Fibroblast of villous mesenchyme (primary cell): Measurements from ENCODE around the gene GRM7. TPM values are rescaled to one million over a fixed set of nuclear protein-coding genes. Genes with fewer than 3 reads are reported as not detected.

Experiments
- DNase-seq: peaks from one replicate; pipeline ENCODE4 v3.0.0-alpha.2; 2010; ENCODE audit warnings: low read depth
- H3K4me3 ChIP-seq: 2 replicates; pipeline ENCODE4 v1.5.1; 2011; ENCODE audit warnings: low read depth, mild to moderate bottlenecking, low read length
- total RNA-seq: library from RNA; depleted of rRNA; stranded (reverse); fragments of >200 nt; gene quantifications from 2 replicates; pipeline ENCODE4 v1.2.3, GENCODE V29; 2012
- TF ChIP-seq, protein P1 (sequence below): IDR thresholded peaks from 2 replicates; pipeline ENCODE4 v1.5.1; 2012; ENCODE audit warnings: low read depth, mild to moderate bottlenecking, low read length; ENCODE audit not compliant: insufficient read depth

The GRM7 gene
- total RNA-seq, 1 donor: not detected

GRCh38 chr3:7265736-7266135 lies 404.8 kb downstream of the GRM7 start:
- H3K4me3 ChIP-seq: no peak overlapping the region
- DNase-seq: no peak
- TF ChIP-seq, protein P1, sequence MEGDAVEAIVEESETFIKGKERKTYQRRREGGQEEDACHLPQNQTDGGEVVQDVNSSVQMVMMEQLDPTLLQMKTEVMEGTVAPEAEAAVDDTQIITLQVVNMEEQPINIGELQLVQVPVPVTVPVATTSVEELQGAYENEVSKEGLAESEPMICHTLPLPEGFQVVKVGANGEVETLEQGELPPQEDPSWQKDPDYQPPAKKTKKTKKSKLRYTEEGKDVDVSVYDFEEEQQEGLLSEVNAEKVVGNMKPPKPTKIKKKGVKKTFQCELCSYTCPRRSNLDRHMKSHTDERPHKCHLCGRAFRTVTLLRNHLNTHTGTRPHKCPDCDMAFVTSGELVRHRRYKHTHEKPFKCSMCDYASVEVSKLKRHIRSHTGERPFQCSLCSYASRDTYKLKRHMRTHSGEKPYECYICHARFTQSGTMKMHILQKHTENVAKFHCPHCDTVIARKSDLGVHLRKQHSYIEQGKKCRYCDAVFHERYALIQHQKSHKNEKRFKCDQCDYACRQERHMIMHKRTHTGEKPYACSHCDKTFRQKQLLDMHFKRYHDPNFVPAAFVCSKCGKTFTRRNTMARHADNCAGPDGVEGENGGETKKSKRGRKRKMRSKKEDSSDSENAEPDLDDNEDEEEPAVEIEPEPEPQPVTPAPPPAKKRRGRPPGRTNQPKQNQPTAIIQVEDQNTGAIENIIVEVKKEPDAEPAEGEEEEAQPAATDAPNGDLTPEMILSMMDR: no peak

GRCh38 chr3:7266551-7266950 lies 405.6 kb downstream of the GRM7 start:
- no peak overlapping the region for H3K4me3 ChIP-seq
- DNase-seq: no peak
- TF ChIP-seq, protein P1: no peak

DNA sequence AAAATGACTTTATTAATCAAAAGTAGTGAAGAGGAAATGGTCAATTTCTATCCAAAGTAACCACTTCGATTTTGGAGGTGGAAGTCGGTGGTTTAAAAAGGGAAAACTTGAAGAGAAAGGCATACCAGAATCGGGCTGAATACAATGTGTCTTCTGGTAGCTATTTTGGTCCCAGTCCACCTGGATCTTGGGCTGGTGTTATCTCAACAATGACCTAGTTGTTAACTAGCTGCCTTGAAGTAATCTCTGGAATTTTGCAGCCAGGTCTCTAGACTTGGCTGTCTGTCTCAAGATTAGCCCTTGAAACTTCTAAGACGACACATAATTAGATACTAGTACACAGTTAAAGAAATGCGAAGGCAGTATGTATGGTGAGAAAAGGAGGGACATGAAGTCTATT lies 409.8 kb downstream of the GRM7 start:
- TF ChIP-seq, protein P1: no peak
- no peak for DNase-seq
- H3K4me3 ChIP-seq: no peak overlapping the region

GRCh38 chr3:7271631-7272030 lies 410.7 kb downstream of the GRM7 start:
- TF ChIP-seq, protein P1: no peak
- H3K4me3 ChIP-seq: no peak overlapping the region
- DNase-seq: no peak

DNA sequence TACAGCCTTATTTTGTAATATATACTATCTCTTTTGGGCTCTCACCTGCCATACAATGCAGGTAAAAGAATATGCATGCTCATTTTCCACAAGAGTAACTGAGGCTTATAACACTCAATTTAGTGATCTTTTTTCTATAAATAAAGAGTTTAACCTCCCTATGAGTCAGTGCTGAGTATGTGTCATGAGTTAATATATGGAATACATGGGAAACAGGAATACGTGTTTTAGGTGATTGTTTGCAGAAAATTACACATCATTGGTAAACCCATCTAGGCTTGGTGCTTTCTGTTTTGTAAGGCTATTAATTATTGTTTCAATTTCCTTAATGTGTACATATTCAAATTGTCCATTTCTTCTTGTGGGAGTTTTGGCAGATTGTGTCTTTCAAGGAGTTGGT lies 411.3 kb downstream of the GRM7 start:
- no peak overlapping the region for H3K4me3 ChIP-seq
- TF ChIP-seq, protein P1: no peak
- DNase-seq: no peak

DNA sequence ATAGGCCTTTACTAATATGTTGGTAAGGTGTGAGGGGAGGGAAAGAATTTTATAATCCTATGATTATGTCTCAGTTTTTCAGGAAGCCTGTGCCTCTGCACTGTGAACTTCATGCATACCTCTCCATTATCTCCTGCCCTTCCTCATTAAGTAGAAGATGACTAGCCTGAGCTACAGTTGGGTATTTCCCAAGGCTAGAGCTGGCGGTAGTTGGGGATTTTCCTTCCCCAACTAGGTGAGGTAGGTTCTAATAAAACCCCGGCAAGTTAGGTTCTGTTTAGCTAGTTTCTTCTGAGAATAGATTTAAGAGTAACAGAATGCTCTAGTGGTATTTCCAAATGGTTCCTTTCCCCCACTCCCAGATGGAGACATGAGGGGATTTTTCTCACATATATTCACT lies 414.5 kb downstream of the GRM7 start:
- no peak for DNase-seq
- TF ChIP-seq, protein P1: no peak

DNA sequence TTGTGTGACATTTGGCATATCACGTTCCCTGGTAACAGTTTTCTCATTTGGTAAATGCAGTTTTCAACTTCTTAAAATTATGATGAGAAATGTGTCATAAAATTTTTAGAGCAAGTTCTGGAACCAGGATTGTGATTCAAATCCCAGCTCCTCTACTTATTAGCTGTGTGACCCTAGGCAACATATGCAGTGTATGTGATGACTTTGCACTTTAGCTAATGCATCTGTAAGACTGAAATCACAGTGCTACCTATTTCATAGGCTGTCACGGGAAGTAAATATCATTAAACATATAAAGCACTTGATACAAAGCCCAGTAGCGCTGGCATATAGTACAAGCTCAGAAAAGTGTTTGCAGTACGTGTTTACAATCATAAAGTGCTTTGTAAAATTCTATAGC lies 419.4 kb downstream of the GRM7 start:
- DNase-seq: no peak
- H3K4me3 ChIP-seq: no peak overlapping the region
- TF ChIP-seq, protein P1: no peak

More for the DNA sequence above, 414.5 kb downstream of the GRM7 start:
- no peak overlapping the region for H3K4me3 ChIP-seq
